MM.1S (cell line): ENCODE data around the gene RBM34.
"Not testable (repeated sequence)": the region's sequence is repeated elsewhere in the genome, so short reads cannot be mapped to it uniquely, and the experiment has no call there.

ENCODE experiments used
- DNase-seq: peaks from one replicate; pipeline ENCODE4 v3.0.0-alpha.2; 2015
- H2AFZ ChIP-seq: fragments of 300-600 bp; sonication (generic); 2 replicates; pipeline ENCODE4 v1.6.0; 2016; ENCODE audit warnings: antibody characterized with exemption, low read length
- H3F3A ChIP-seq: fragments of 300-600 bp; sonication (generic); 2 replicates; pipeline ENCODE4 v1.6.1; 2016; ENCODE audit warnings: mild to moderate bottlenecking, antibody characterized with exemption, low read length, moderate library complexity, mixed read lengths; ENCODE audit not compliant: insufficient read depth
- H3K27ac ChIP-seq: fragments of 300-600 bp; sonication (generic); 2 replicates; pipeline ENCODE4 v1.5.1; 2016; ENCODE audit warnings: mild to moderate bottlenecking, low read length
- H3K27me3 ChIP-seq: fragments of 300-600 bp; sonication (generic); replicated peaks from 2 replicates; pipeline ENCODE4 v1.6.0; 2016; ENCODE audit warnings: low read length; ENCODE audit not compliant: insufficient read depth
- H3K36me3 ChIP-seq: fragments of 300-600 bp; sonication (generic); replicated peaks from 2 replicates; pipeline ENCODE4 v1.6.1; 2016; ENCODE audit warnings: mild to moderate bottlenecking, low read length, mixed read lengths; ENCODE audit not compliant: insufficient read depth
- H3K4me1 ChIP-seq: fragments of 300-600 bp; sonication (generic); 2 replicates; pipeline ENCODE4 v1.6.1; 2016; ENCODE audit warnings: low read length, mixed read lengths
- H3K4me2 ChIP-seq: fragments of 300-600 bp; sonication (generic); 2 replicates; pipeline ENCODE4 v1.6.0; 2016; ENCODE audit warnings: low read depth, low read length
- H3K4me3 ChIP-seq: fragments of 300-600 bp; sonication (generic); 2 replicates; pipeline ENCODE4 v1.5.1; 2016; ENCODE audit warnings: low read length, mixed read lengths
- H3K79me2 ChIP-seq: fragments of 300-600 bp; sonication (generic); 2 replicates; pipeline ENCODE4 v1.6.1; 2016; ENCODE audit warnings: mixed run types, low read length, mixed read lengths
- H3K9ac ChIP-seq: fragments of 300-600 bp; sonication (generic); 2 replicates; pipeline ENCODE4 v1.6.1; 2016; ENCODE audit warnings: low read length, mixed read lengths
- H3K9me2 ChIP-seq: fragments of 300-600 bp; sonication (generic); replicated peaks from 2 replicates; pipeline ENCODE4 v1.6.1; 2016; ENCODE audit warnings: mild to moderate bottlenecking, low read length, mixed read lengths; ENCODE audit not compliant: insufficient read depth
- H3K9me3 ChIP-seq: fragments of 300-600 bp; sonication (generic); replicated peaks from 2 replicates; pipeline ENCODE4 v1.6.1; 2016; ENCODE audit warnings: mild to moderate bottlenecking, low read length, mixed read lengths; ENCODE audit not compliant: insufficient read depth
- H4K20me1 ChIP-seq: fragments of 300-600 bp; sonication (generic); 2 replicates; pipeline ENCODE4 v1.6.1; 2016; ENCODE audit warnings: mild to moderate bottlenecking, low read length, moderate library complexity, mixed read lengths; ENCODE audit not compliant: insufficient read depth
- EZH2 ChIP-seq: fragments of 300-600 bp; sonication (generic); optimal IDR thresholded peaks from 2 replicates; pipeline ENCODE3; 2017; ENCODE audit warnings: low read depth, mild to moderate bottlenecking, antibody characterized with exemption, low read length, mixed read lengths
- EZH2phosphoT487 ChIP-seq: fragments of 300-600 bp; sonication (generic); IDR thresholded peaks from 2 replicates; pipeline ENCODE4 v1.6.1; 2018; ENCODE audit warnings: antibody characterized with exemption, low read length
- TF ChIP-seq, protein P1 (sequence below): fragments of 300-600 bp; sonication (generic); IDR thresholded peaks from 2 replicates; pipeline ENCODE4 v1.5.1; 2016; ENCODE audit warnings: antibody characterized with exemption, low read length, mixed read lengths

The RBM34 gene

DNA sequence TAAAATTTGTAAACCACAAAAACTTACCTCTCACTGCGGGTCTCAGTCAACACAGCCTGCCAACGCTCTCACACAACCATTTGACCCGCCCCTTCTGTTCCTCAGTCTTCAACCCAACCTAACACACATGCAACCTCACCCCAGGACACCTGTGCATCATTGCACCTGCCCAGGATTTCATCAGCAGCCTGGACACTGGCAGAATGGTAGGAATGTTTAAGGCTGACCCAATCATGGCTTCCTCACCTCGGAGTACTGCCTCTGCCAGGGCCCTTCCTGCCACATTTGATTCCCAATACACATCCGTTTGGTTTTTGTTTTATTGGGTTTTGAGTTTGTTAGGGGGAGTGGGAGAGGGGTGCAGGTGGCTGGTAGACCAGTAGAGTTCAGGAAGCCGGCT is 73.1 kb downstream of the RBM34 start:
- H3K9ac ChIP-seq, result no peak overlapping the region
- DNase-seq, result no peak
- TF ChIP-seq EZH2, result no peak
- TF ChIP-seq EZH2phosphoT487, result no peak
- TF ChIP-seq, protein P1, sequence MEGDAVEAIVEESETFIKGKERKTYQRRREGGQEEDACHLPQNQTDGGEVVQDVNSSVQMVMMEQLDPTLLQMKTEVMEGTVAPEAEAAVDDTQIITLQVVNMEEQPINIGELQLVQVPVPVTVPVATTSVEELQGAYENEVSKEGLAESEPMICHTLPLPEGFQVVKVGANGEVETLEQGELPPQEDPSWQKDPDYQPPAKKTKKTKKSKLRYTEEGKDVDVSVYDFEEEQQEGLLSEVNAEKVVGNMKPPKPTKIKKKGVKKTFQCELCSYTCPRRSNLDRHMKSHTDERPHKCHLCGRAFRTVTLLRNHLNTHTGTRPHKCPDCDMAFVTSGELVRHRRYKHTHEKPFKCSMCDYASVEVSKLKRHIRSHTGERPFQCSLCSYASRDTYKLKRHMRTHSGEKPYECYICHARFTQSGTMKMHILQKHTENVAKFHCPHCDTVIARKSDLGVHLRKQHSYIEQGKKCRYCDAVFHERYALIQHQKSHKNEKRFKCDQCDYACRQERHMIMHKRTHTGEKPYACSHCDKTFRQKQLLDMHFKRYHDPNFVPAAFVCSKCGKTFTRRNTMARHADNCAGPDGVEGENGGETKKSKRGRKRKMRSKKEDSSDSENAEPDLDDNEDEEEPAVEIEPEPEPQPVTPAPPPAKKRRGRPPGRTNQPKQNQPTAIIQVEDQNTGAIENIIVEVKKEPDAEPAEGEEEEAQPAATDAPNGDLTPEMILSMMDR, result no peak
- no peaks in the 10 kb centered on the region for H3K79me2 ChIP-seq
- H3K9me2 ChIP-seq, result no peaks in the 10 kb centered on the region
- H3K4me3 ChIP-seq, result no peak overlapping the region
- H3F3A ChIP-seq, result peaks cover 6% of the 10 kb centered on the region
- no peaks in the 10 kb centered on the region for H3K9me3 ChIP-seq
- no peaks in the 10 kb centered on the region for H4K20me1 ChIP-seq
- no peak overlapping the region for H2AFZ ChIP-seq
- no peaks in the 10 kb centered on the region for H3K36me3 ChIP-seq
- no peak overlapping the region for H3K4me2 ChIP-seq
- no peak overlapping the region for H3K27ac ChIP-seq
- peaks cover 10% of the 10 kb centered on the region for H3K4me1 ChIP-seq
- no peaks in the 10 kb centered on the region for H3K27me3 ChIP-seq

GRCh38 chr1:235085411-235086117 is 75.5 kb downstream of the RBM34 start:
- H3K4me2 ChIP-seq, H3K9ac ChIP-seq: not testable (repeated sequence)

More at GRCh38 chr1:235085411-235086117, 75.5 kb downstream of the RBM34 start:
- H3K9me3 ChIP-seq, H2AFZ ChIP-seq, H3F3A ChIP-seq, H3K27ac ChIP-seq, H3K79me2 ChIP-seq, H3K27me3 ChIP-seq, H3K36me3 ChIP-seq, H3K4me3 ChIP-seq, DNase-seq, H3K9me2 ChIP-seq, H4K20me1 ChIP-seq: not testable (repeated sequence)
- H3K4me1 ChIP-seq, result peaks cover 17% of the 10 kb centered on the region
